ENCODE measurements around the gene ADAM15. TPM values are rescaled to one million over a fixed set of nuclear protein-coding genes. Genes with fewer than 3 reads are reported as not detected.

ADAM15 gene
- total RNA-seq, 4 donors from 2014 or later = 51.3 to 75.5 (median 65.6) TPM

- WGBS, 2 donors = 36 to 43% methylated on average over 12 of the region's 12 CpGs
- Histone ChIP-seq H3K36me3 (peaks cover 6 to 12% of the 10 kb centered on the region in 2 donors), H3K27me3 (no peaks in the 10 kb centered on the region), H3K4me3 (replicated peaks in 1 of 3) (peak overlapping the region in 2 of 3 donors; percentile 54 to 56), H3K4me1 (peaks cover 9 to 28% of the 10 kb centered on the region in 2 donors), H3K27ac (peak overlapping the region in 2 of 3 donors; percentile 67 to 73), H3K9me3 (no peaks in the 10 kb centered on the region)
- intact Hi-C loops (cut with DNase I) = loop anchor here (5.0 kb wide), 1 partner anchor 80 kb away; the partner anchor contains the start of genes CKS1B and SHC1
- TF ChIP-seq POLR2A (IDR thresholded peaks at IDR 0.05) (no peak), CTCF (IDR thresholded peaks at IDR 0.05) (peak in 3 of 6 experiments; percentile 17 to 39 (median 23))
- peak; percentile 32 to 36 for DNase-seq
Observed at GRCh38 chr1:155052439-155053395, 1.6 kb downstream of the ADAM15 start.

GRCh38 chr1:155053531-155054105, 2.5 kb downstream of the ADAM15 start:
- no peaks in the 10 kb centered on the region for H3K9me3 ChIP-seq
- WGBS, 2 donors = 86 to 87% methylated on average over 7 of the region's 7 CpGs

GRCh38 chr1:155057104-155057503, 6.0 kb downstream of the ADAM15 start:
- intact Hi-C loops (cut with DNase I) = no loop called here
- H3K27me3 ChIP-seq = no peaks in the 10 kb centered on the region
- no peak overlapping the region for H3K4me3 ChIP-seq (replicated peaks in 1 of 3)
- H3K9me3 ChIP-seq = no peaks in the 10 kb centered on the region
- 89 to 100% methylated on average over 2 to 8 of the region's 8 CpGs for WGBS, 2 donors
- TF ChIP-seq CTCF (IDR thresholded peaks at IDR 0.05) (no peak), POLR2A (IDR thresholded peaks at IDR 0.05) (no peak)
- peaks cover 2 to 21% of the 10 kb centered on the region in 2 donors for H3K4me1 ChIP-seq
- DNase-seq = no peak
- no peak overlapping the region for H3K27ac ChIP-seq
- peaks cover 11 to 24% of the 10 kb centered on the region in 2 donors for H3K36me3 ChIP-seq

More at GRCh38 chr1:155053531-155054105, 2.5 kb downstream of the ADAM15 start:
- peaks cover 9 to 28% of the 10 kb centered on the region in 2 donors for H3K4me1 ChIP-seq
- H3K36me3 ChIP-seq = peaks cover 11 to 21% of the 10 kb centered on the region in 2 donors
- H3K27me3 ChIP-seq = no peaks in the 10 kb centered on the region
- DNase-seq = no peak
- intact Hi-C loops (cut with DNase I) = loop anchor here (5.0 kb wide), 1 partner anchor 81 kb away; the partner anchor contains the start of genes CKS1B and SHC1
- no peak overlapping the region for H3K4me3 ChIP-seq (replicated peaks in 1 of 3)
- H3K27ac ChIP-seq = no peak overlapping the region
- no peak for TF ChIP-seq POLR2A (IDR thresholded peaks at IDR 0.05)
- TF ChIP-seq CTCF (IDR thresholded peaks at IDR 0.05) = no peak

GRCh38 chr1:155057788-155058211, 6.7 kb downstream of the ADAM15 start:
- Histone ChIP-seq H3K36me3 (peaks cover 11 to 24% of the 10 kb centered on the region in 2 donors), H3K4me1 (peaks cover 9 to 21% of the 10 kb centered on the region in 2 donors), H3K27me3 (no peaks in the 10 kb centered on the region), H3K9me3 (no peaks in the 10 kb centered on the region), H3K27ac (no peak overlapping the region), H3K4me3 (replicated peaks in 1 of 3) (no peak overlapping the region)
- intact Hi-C loops (cut with DNase I) = no loop called here
- WGBS, 2 donors = 89 to 97% methylated on average over 10 to 11 of the region's 13 CpGs
- DNase-seq = no peak
- TF ChIP-seq POLR2A (IDR thresholded peaks at IDR 0.05) (no peak), CTCF (IDR thresholded peaks at IDR 0.05) (no peak)
